ENCODE results near the gene ESR2.

DNA sequence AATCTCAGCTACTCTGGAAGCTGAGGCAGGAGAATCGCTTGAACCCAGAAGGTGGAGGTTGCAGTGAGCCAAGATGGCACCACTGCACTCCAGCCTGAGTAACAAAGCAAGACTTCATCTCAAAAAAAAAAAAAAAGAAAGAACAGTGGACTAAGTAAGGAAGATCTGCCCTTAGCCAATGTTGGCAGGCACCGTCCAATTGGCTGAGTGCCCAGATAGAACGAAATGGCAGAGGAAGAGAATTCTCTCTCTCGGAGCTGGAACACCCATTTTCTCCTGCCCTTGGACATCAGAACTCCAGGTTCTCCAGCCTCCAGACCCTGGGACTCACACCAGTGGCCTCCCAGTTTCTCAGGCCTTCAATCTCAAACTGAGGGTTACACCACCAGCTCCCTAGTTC is 49.9 kb downstream of the ESR2 start:
- no peak for TF ChIP-seq POLR2A (IDR thresholded peaks at IDR 0.05)
- TF ChIP-seq, protein P1, sequence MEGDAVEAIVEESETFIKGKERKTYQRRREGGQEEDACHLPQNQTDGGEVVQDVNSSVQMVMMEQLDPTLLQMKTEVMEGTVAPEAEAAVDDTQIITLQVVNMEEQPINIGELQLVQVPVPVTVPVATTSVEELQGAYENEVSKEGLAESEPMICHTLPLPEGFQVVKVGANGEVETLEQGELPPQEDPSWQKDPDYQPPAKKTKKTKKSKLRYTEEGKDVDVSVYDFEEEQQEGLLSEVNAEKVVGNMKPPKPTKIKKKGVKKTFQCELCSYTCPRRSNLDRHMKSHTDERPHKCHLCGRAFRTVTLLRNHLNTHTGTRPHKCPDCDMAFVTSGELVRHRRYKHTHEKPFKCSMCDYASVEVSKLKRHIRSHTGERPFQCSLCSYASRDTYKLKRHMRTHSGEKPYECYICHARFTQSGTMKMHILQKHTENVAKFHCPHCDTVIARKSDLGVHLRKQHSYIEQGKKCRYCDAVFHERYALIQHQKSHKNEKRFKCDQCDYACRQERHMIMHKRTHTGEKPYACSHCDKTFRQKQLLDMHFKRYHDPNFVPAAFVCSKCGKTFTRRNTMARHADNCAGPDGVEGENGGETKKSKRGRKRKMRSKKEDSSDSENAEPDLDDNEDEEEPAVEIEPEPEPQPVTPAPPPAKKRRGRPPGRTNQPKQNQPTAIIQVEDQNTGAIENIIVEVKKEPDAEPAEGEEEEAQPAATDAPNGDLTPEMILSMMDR (IDR thresholded peaks at IDR 0.05): no peak

All from body of pancreas (tissue), 4 donors.